ENCODE measurements around the gene PCBP4.

GRCh38 chr3:52014613-52015012 is 47.4 kb upstream of the PCBP4 start:
- TF ChIP-seq POLR2A (IDR thresholded peaks at IDR 0.05) (no peak), CTCF (IDR thresholded peaks at IDR 0.05) (peak in 1 of 4 experiments; percentile 9)
